Measurements from ENCODE around the gene CFAP90. TPM values are rescaled to one million over a fixed set of nuclear protein-coding genes. Genes with fewer than 3 reads are reported as not detected.

Gene CFAP90
- total RNA-seq, 1 experiment from 2014 or later: not detected

GRCh38 chr5:7894860-7895259 lies 43.9 kb upstream of the CFAP90 start:
- ATAC-seq (no peak), DNase-seq (ENCODE audit: low read depth, low spot score) (no peak)
- no peaks in the 10 kb centered on the region for H3K9me3 ChIP-seq (ENCODE audit: control insufficient read depth in 1 of 2, insufficient read depth in 1 of 2, low read depth in 1 of 2, low read length in 2 of 2)
- no peaks in the 10 kb centered on the region for H3K27me3 ChIP-seq (ENCODE audit: insufficient read depth, low read length)
- TF ChIP-seq TCF7L2 (IDR thresholded peaks at IDR 0.05; ENCODE audit: borderline replicate concordance, extremely low read depth, insufficient read depth, insufficient read length) (no peak), CTCF (IDR thresholded peaks at IDR 0.05 in 2 of 3, conservative IDR thresholded peaks at IDR 0.05 in 1 of 3; ENCODE audit: borderline replicate concordance in 1 of 3, insufficient read depth in 1 of 3, low read depth in 2 of 3, low read length in 2 of 3) (no peak), SP1 (IDR thresholded peaks at IDR 0.05; ENCODE audit: low read depth) (no peak), RAD21 (IDR thresholded peaks at IDR 0.05; ENCODE audit: low read depth) (no peak), EZH2 (IDR thresholded peaks at IDR 0.05) (no peak), REST (IDR thresholded peaks at IDR 0.05; ENCODE audit: low read depth) (no peak), CBX3 (IDR thresholded peaks at IDR 0.05; ENCODE audit: low read depth) (no peak), POLR2A (IDR thresholded peaks at IDR 0.05; ENCODE audit: borderline replicate concordance, extremely low read depth, insufficient read depth, insufficient read length) (no peak)
- no peaks in the 10 kb centered on the region for H3K4me1 ChIP-seq (ENCODE audit: control insufficient read depth in 1 of 2, insufficient read depth in 2 of 2, low read length in 2 of 2)
- no TSS peak for BruUV-seq (replicated peaks)
- RAD21 ChIA-PET (ENCODE audit: low non-redundant PET in 1 of 2, low total read pairs in 2 of 2, uncharacterized antibody in 2 of 2, unreplicated experiment in 2 of 2): no interaction called here
- POLR2A ChIA-PET: no interaction called here
- no peaks in the 10 kb centered on the region; the same call in 1 of the 2 replicates for H4K20me1 ChIP-seq (ENCODE audit: insufficient read depth)
- H3K4me3 ChIP-seq (replicated peaks in 1 of 2; ENCODE audit: low read depth in 1 of 2, low read length in 2 of 2): no peak overlapping the region
- H3K9me2 ChIP-seq (ENCODE audit: insufficient read depth): no peaks in the 10 kb centered on the region
- peaks cover 4% of the 10 kb centered on the region; the same call in 1 of the 2 replicates for H3K79me2 ChIP-seq (ENCODE audit: insufficient read depth, low read length)
- H3K9ac ChIP-seq (ENCODE audit: low read length): no peak overlapping the region
- H3K36me3 ChIP-seq (ENCODE audit: control insufficient read depth in 1 of 2, insufficient read depth in 2 of 2, low read length in 2 of 2): peaks cover 42 to 60% of the 10 kb centered on the region in 2 experiments
- intact Hi-C loops (cut with micrococcal nuclease): no loop called here
- CTCF ChIA-PET: no interaction called here
- H3K4me2 ChIP-seq (ENCODE audit: low read length): no peak overlapping the region
- H3K27ac ChIP-seq (ENCODE audit: low read depth, low read length): no peak overlapping the region
- no peak overlapping the region for H2AFZ ChIP-seq (ENCODE audit: low read depth, low read length, poor library complexity, severe bottlenecking)
